ENCODE data around the gene MFF.
A peak's percentile ranks its signal among the peaks of the same experiment; 100 is the strongest.

MFF gene

GRCh38 chr2:227295806-227296205 is 29.2 kb upstream of the MFF start:
- FAIRE-seq = no peak
- no peak for DNase-seq (ENCODE audit: insufficient read length, low spot score)
- TF ChIP-seq CTCF (IDR thresholded peaks at IDR 0.05; ENCODE audit: insufficient read depth, missing control alignments) = no peak

- DNase-seq (ENCODE audit: insufficient read length, low spot score) (peak; percentile 22), FAIRE-seq (peak; percentile 61)
- no peak for TF ChIP-seq CTCF (IDR thresholded peaks at IDR 0.05; ENCODE audit: insufficient read depth, missing control alignments)
These were observed 28.2 kb upstream of the MFF start for GRCh38 chr2:227296671-227297405.

GRCh38 chr2:227301523-227301922 is 23.5 kb upstream of the MFF start:
- DNase-seq (ENCODE audit: insufficient read length, low spot score) (no peak), FAIRE-seq (no peak)
- no peak for TF ChIP-seq CTCF (IDR thresholded peaks at IDR 0.05; ENCODE audit: insufficient read depth, missing control alignments)

DNA sequence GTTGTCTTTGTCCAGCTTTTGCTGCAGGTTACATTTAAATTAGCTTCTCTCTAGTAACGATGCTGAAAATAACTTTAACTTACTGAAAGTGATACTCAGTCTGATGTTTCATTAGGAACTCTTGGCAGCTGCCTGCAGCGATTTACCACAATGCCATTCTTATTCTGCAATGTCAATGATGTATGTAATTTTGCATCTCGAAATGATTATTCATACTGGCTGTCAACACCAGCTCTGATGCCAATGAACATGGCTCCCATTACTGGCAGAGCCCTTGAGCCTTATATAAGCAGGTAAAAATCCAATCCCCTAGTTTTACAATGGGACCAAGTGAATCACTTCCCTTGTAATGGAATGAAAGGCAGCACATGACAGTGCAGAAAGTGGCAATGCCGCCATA is 16.3 kb upstream of the MFF start:
- no peak for TF ChIP-seq CTCF (IDR thresholded peaks at IDR 0.05; ENCODE audit: insufficient read depth, missing control alignments)
- no peak for FAIRE-seq
- DNase-seq (ENCODE audit: insufficient read length, low spot score) = no peak

DNA sequence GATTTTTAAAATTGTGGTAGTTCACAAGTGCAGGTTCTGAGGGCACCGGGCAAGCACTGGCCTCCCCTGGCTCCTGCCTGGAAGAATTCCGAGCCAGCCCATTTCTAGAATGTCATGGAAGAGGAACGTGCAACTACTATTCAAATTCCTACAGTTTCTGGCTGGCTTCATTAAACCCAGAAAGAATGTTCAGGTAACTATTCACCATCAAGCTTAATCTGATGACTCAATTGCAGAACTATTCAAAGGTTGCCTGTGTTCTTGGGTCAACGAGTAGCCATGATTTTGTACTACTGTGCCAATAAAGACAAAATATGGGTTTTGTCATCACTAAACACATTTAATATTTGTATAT is 14.3 kb upstream of the MFF start:
- DNase-seq (ENCODE audit: insufficient read length, low spot score) = no peak
- no peak for FAIRE-seq
- no peak for TF ChIP-seq CTCF (IDR thresholded peaks at IDR 0.05; ENCODE audit: insufficient read depth, missing control alignments)

- no peak for TF ChIP-seq CTCF (IDR thresholded peaks at IDR 0.05; ENCODE audit: insufficient read depth, missing control alignments)
- DNase-seq (ENCODE audit: insufficient read length, low spot score) = no peak
- no peak for FAIRE-seq
These were observed 13.1 kb upstream of the MFF start for GRCh38 chr2:227311861-227312506.

GRCh38 chr2:227312579-227312978 is 12.5 kb upstream of the MFF start:
- DNase-seq (ENCODE audit: insufficient read length, low spot score) = no peak
- FAIRE-seq = no peak

More at GRCh38 chr2:227312579-227312978, 12.5 kb upstream of the MFF start:
- TF ChIP-seq CTCF (IDR thresholded peaks at IDR 0.05; ENCODE audit: insufficient read depth, missing control alignments) = no peak

Data from D721Med (cell line).